Neuronal stem cell (in vitro differentiated cells): ENCODE results near the gene PCBP2.
A peak's percentile ranks its signal among the peaks of the same experiment; 100 is the strongest.
"Not testable (repeated sequence)": the region's sequence is repeated elsewhere in the genome, so short reads cannot be mapped to it uniquely, and the experiment has no call there.

Source experiments
- DNase-seq: peaks from one replicate; pipeline ENCODE4 v3.0.0-alpha.2; 2013; ENCODE audit warnings: low spot score
- H2AFZ ChIP-seq: one replicate; pipeline ENCODE4 v1.6.1; 2013; ENCODE audit warnings: mild to moderate bottlenecking, low read length, inconsistent platforms
- H2AK5ac ChIP-seq: 2 replicates; pipeline ENCODE4 v1.6.1; 2013; ENCODE audit warnings: low read depth, mild to moderate bottlenecking, inconsistent platforms, low read length, moderate library complexity, mixed read lengths
- H2BK120ac ChIP-seq: 2 replicates; pipeline ENCODE4 v1.6.1; 2013; ENCODE audit warnings: low read depth, mild to moderate bottlenecking, inconsistent platforms, low read length, moderate library complexity, mixed read lengths
- H2BK12ac ChIP-seq: one replicate; pipeline ENCODE4 v1.6.1; 2013; ENCODE audit warnings: low read length, inconsistent platforms
- H2BK15ac ChIP-seq: 2 replicates; pipeline ENCODE4 v1.6.1; 2013; ENCODE audit warnings: mild to moderate bottlenecking, low read length, inconsistent platforms, mixed read lengths
- H2BK5ac ChIP-seq: one replicate; pipeline ENCODE4 v1.6.1; 2013; ENCODE audit warnings: inconsistent platforms, mild to moderate bottlenecking, low read length, moderate library complexity
- H3K14ac ChIP-seq: one replicate; pipeline ENCODE4 v1.6.1; 2013; ENCODE audit warnings: low read length, inconsistent platforms
- H3K18ac ChIP-seq: 2 replicates; pipeline ENCODE4 v1.6.1; 2013; ENCODE audit warnings: low read length, inconsistent platforms
- H3K23ac ChIP-seq: 2 replicates; pipeline ENCODE4 v1.6.1; 2013; ENCODE audit warnings: low read depth, mild to moderate bottlenecking, mixed read lengths, low read length, inconsistent platforms; ENCODE audit not compliant: poor library complexity
- H3K27ac ChIP-seq: replicated peaks from 3 replicates; pipeline ENCODE4 v1.5.1; 2013; ENCODE audit warnings: low read length, inconsistent platforms
- H3K27me3 ChIP-seq, 3 experiments: 2 replicates each; pipeline ENCODE4 v1.6.1; 2013; ENCODE audit warnings: low read length in 3 of 3, mild to moderate bottlenecking in 2 of 3, inconsistent platforms in 1 of 3, low read depth in 1 of 3, mixed read lengths in 1 of 3, moderate library complexity in 1 of 3; ENCODE audit not compliant: control insufficient read depth in 3 of 3, insufficient read depth in 3 of 3
- H3K36me3 ChIP-seq, 2 donors: replicated peaks in 1 of 2; 2 replicates each; pipeline ENCODE4 v1.6.1; 2013; ENCODE audit warnings: low read length in 2 of 2; ENCODE audit not compliant: control insufficient read depth in 2 of 2, insufficient read depth in 2 of 2
- H3K4ac ChIP-seq: 2 replicates; pipeline ENCODE4 v1.6.1; 2013; ENCODE audit warnings: inconsistent platforms, mild to moderate bottlenecking, low read length, moderate library complexity
- H3K4me1 ChIP-seq, 2 donors: 1 replicate in 1 of 2; 2 replicates in 1 of 2; pipeline ENCODE4 v1.6.1; 2013; ENCODE audit warnings: low read length in 2 of 2, low read depth in 1 of 2; ENCODE audit not compliant: control insufficient read depth in 2 of 2, insufficient read depth in 1 of 2
- H3K4me2 ChIP-seq: one replicate; pipeline ENCODE4 v1.6.1; 2013; ENCODE audit warnings: mild to moderate bottlenecking, low read length, inconsistent platforms; ENCODE audit not compliant: insufficient read depth, poor library complexity, severe bottlenecking
- H3K4me3 ChIP-seq, 2 donors: 2 replicates each; pipeline ENCODE4 v1.5.1; 2013; ENCODE audit warnings: low read length in 2 of 2, mild to moderate bottlenecking in 2 of 2, inconsistent platforms in 1 of 2, moderate library complexity in 1 of 2
- H3K79me1 ChIP-seq: one replicate; pipeline ENCODE4 v1.6.1; 2013; ENCODE audit warnings: low read depth, mild to moderate bottlenecking, inconsistent platforms, low read length, moderate library complexity
- H3K9ac ChIP-seq: one replicate; pipeline ENCODE4 v1.6.1; 2013; ENCODE audit warnings: mild to moderate bottlenecking, low read depth, low read length, inconsistent platforms; ENCODE audit not compliant: poor library complexity
- H3K9me3 ChIP-seq, 2 donors: replicated peaks in 1 of 2; 2 replicates each; pipeline versions ENCODE3 to v1.6.1; 2013; ENCODE audit warnings: low read length in 2 of 2, mild to moderate bottlenecking in 2 of 2, inconsistent platforms in 1 of 2, low read depth in 1 of 2, mixed read lengths in 1 of 2, moderate library complexity in 1 of 2; ENCODE audit not compliant: control insufficient read depth in 2 of 2, insufficient read depth in 1 of 2
- H4K8ac ChIP-seq: one replicate; pipeline ENCODE4 v1.6.1; 2013; ENCODE audit warnings: low read depth, mild to moderate bottlenecking, inconsistent platforms, low read length, moderate library complexity
- H4K91ac ChIP-seq: one replicate; pipeline ENCODE4 v1.6.1; 2013; ENCODE audit warnings: low read length, low read depth, mild to moderate bottlenecking, inconsistent platforms; ENCODE audit not compliant: poor library complexity
- WGBS, 2 donors: extraction: QIAGEN DNeasy Blood & Tissue Kit; methylation state at CpG; one replicate each; pipeline ENCODE4 v1.1.7; 2013; ENCODE audit warnings: missing lambda C conversion rate in 2 of 2, mixed read lengths in 1 of 2; ENCODE audit not compliant: insufficient read length in 2 of 2, insufficient replicate concordance in 1 of 2; ENCODE audit errors: extremely low coverage in 2 of 2; 5-methylcytosine and 5-hydroxymethylcytosine counted together

The PCBP2 gene

GRCh38 chr12:53418221-53418620, 33.7 kb upstream of the PCBP2 start:
- WGBS, 2 donors: no CpG with 5 or more reads among the region's 3 CpGs

DNA sequence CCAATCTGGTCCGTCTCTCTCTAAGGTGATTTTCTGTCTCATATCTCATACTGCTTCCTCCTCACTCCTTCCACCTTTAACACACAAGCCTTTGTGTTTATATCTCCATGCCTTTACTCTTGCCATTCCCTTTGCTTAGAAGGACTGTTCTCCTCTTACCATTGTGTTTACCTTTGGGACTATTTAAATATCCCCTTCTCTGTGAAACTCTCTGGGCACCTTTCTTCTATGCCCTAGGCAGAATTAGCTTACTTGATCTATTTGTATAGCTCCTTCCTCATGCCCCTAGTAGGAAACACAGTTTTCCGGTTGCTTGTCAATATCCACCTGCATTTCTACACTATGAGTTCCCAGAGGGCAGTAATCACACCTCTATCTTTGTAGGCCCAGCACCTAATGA, 32.1 kb upstream of the PCBP2 start:
- no peak for DNase-seq
- no peak overlapping the region for H3K4me3 ChIP-seq
- H2BK12ac ChIP-seq: no peak overlapping the region
- no peaks in the 10 kb centered on the region for H3K79me1 ChIP-seq
- H3K4me2 ChIP-seq: no peak overlapping the region
- peaks cover 7 to 22% of the 10 kb centered on the region in 2 donors for H3K4me1 ChIP-seq
- WGBS, 2 donors: no CpG with 5 or more reads among the region's 2 CpGs
- H3K27me3 ChIP-seq: no peaks in the 10 kb centered on the region
- H3K14ac ChIP-seq: no peak overlapping the region
- no peak overlapping the region for H2BK120ac ChIP-seq
- no peak overlapping the region for H2AFZ ChIP-seq
- peaks cover 0 to 2% of the 10 kb centered on the region in 2 donors for H3K36me3 ChIP-seq
- H3K27ac ChIP-seq: no peak overlapping the region
- no peak overlapping the region for H3K18ac ChIP-seq
- no peak overlapping the region for H3K23ac ChIP-seq
- H3K9me3 ChIP-seq: no peaks in the 10 kb centered on the region
- H3K4ac ChIP-seq: no peak overlapping the region
- H4K91ac ChIP-seq: no peak overlapping the region
- H2AK5ac ChIP-seq: no peak overlapping the region
- H3K9ac ChIP-seq: no peak overlapping the region
- no peak overlapping the region for H2BK15ac ChIP-seq
- no peak overlapping the region for H2BK5ac ChIP-seq
- H4K8ac ChIP-seq: no peak overlapping the region

More at GRCh38 chr12:53418221-53418620, 33.7 kb upstream of the PCBP2 start:
- Histone ChIP-seq H2BK120ac (no peak overlapping the region), H3K4me3 (no peak overlapping the region), H3K36me3 (peaks cover 0 to 12% of the 10 kb centered on the region in 2 donors), H2BK5ac (no peak overlapping the region), H4K91ac (no peak overlapping the region), H3K27me3 (no peaks in the 10 kb centered on the region), H3K9ac (no peak overlapping the region), H3K79me1 (no peaks in the 10 kb centered on the region), H2AK5ac (no peak overlapping the region), H3K27ac (no peak overlapping the region), H2BK15ac (no peak overlapping the region), H4K8ac (no peak overlapping the region), H3K4me2 (no peak overlapping the region), H3K4me1 (peaks cover 10 to 20% of the 10 kb centered on the region in 2 donors), H3K9me3 (no peaks in the 10 kb centered on the region), H2AFZ (no peak overlapping the region), H2BK12ac (no peak overlapping the region), H3K4ac (no peak overlapping the region), H3K14ac (no peak overlapping the region), H3K18ac (no peak overlapping the region), H3K23ac (no peak overlapping the region)
- DNase-seq: no peak

DNA sequence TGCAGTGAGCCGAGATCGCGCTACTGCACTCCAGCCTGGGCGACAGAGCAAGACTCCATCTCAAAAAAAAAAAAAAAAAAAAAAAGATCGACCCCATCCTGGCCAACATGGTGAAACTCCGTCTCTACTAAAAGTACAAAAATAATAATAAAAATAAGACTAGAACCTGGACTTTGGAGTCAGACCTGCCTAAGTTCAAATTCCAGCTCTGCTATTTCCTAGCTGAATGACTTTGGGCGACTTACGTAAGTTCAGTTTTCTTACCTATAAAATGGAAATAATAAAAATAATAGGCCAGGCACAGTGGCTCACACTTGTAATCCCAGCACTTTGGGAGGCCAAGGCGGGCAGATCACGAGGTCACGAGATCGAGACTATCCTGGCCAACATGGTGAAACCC, 29.7 kb upstream of the PCBP2 start:
- DNase-seq, H2BK12ac ChIP-seq, H3K14ac ChIP-seq, H3K27me3 ChIP-seq, H2BK5ac ChIP-seq, H2AFZ ChIP-seq, H3K9me3 ChIP-seq, H3K79me1 ChIP-seq, H2BK15ac ChIP-seq, H3K23ac ChIP-seq, H3K27ac ChIP-seq, H3K36me3 ChIP-seq, H4K8ac ChIP-seq, H3K4ac ChIP-seq, H3K9ac ChIP-seq, H2BK120ac ChIP-seq, H2AK5ac ChIP-seq, H4K91ac ChIP-seq, H3K4me3 ChIP-seq, H3K18ac ChIP-seq, H3K4me2 ChIP-seq: not testable (repeated sequence)
- no CpG with 5 or more reads among the region's 12 CpGs for WGBS, 2 donors
- peaks cover 15 to 19% of the 10 kb centered on the region in 2 donors for H3K4me1 ChIP-seq

- Histone ChIP-seq H3K4me2 (no peak within 1 kb of the TSS), H3K27me3 (no peaks in the 10 kb centered on the region), H3K14ac (peak within 1 kb of the TSS; percentile 73), H4K8ac (no peak within 1 kb of the TSS), H3K18ac (peak within 1 kb of the TSS; percentile 73), H3K4me3 (no peak within 1 kb of the TSS), H3K27ac (no peak within 1 kb of the TSS), H3K9me3 (no peaks in the 10 kb centered on the region), H3K4ac (no peak within 1 kb of the TSS), H2BK12ac (peak within 1 kb of the TSS; percentile 51), H3K4me1 (peaks cover 15 to 19% of the 10 kb centered on the region in 2 donors), H3K36me3 (no peaks in the 10 kb centered on the region), H2BK120ac (no peak within 1 kb of the TSS), H2AFZ (peak within 1 kb of the TSS; percentile 51), H3K9ac (peak within 1 kb of the TSS; percentile 24), H3K23ac (no peak within 1 kb of the TSS), H3K79me1 (no peaks in the 10 kb centered on the region), H2AK5ac (peak within 1 kb of the TSS; percentile 42), H2BK15ac (peak within 1 kb of the TSS; percentile 26), H2BK5ac (no peak within 1 kb of the TSS), H4K91ac (no peak within 1 kb of the TSS)
- no CpG with 5 or more reads among the region's 1 CpG for WGBS, 2 donors
- DNase-seq: no peak
Measured at GRCh38 chr12:53423597-53423996, 28.3 kb upstream of the PCBP2 start, which contains the start of gene AMHR2. TSS of gene AMHR2 (plus strand) at chr12:53423855. CDS start at chr12:53423935, 80 bp downstream.
